HEK293 (cell line): ENCODE results near the gene CCDC8.
A peak's percentile ranks its signal among the peaks of the same experiment; 100 is the strongest.

ENCODE experiments used
- CTCF ChIA-PET: fragments of 350-600 bp; formaldehyde crosslinking; extraction: SDS; loops from one replicate; lab custom pipeline; 2021; ENCODE audit warnings: antibody characterized with exemption; lab: Yijun Ruan, JAX
- POLR2A ChIA-PET: fragments of 300-600 bp; formaldehyde crosslinking; extraction: SDS; loops from one replicate; lab custom pipeline; 2020; ENCODE audit warnings: antibody characterized with exemption, inconsistent platforms; lab: Yijun Ruan, JAX
- H3K27ac ChIP-seq: fragments of 200-500 bp; sonication (Bioruptor generic); 2 replicates; pipeline ENCODE4 v1.5.1; 2014; ENCODE audit warnings: low read depth, low read length, control low read depth, inconsistent platforms; ENCODE audit errors: extremely low read depth
- H3K36me3 ChIP-seq, 2 experiments: fragments of 200-500 bp in 1 of 2; sonication (Bioruptor generic) in 1 of 2; 1 replicate in 1 of 2; 2 replicates in 1 of 2; pipeline ENCODE4 v1.5.1; 2014 to 2017; ENCODE audit warnings: inconsistent platforms in 2 of 2, low read length in 2 of 2; ENCODE audit not compliant: control insufficient read depth in 2 of 2, insufficient read depth in 1 of 2
- H3K4me1 ChIP-seq: fragments of 200-500 bp; sonication (Bioruptor generic); 2 replicates; pipeline ENCODE4 v1.5.1; 2014; ENCODE audit warnings: mild to moderate bottlenecking, low read length, inconsistent platforms; ENCODE audit not compliant: control insufficient read depth, insufficient read depth
- H3K4me3 ChIP-seq: 2 replicates; pipeline ENCODE4 v1.5.1; 2011; ENCODE audit warnings: low read depth, mild to moderate bottlenecking, control low read depth, low read length, moderate library complexity
- H3K9me3 ChIP-seq: fragments of 200-500 bp; sonication (Bioruptor generic); 2 replicates; pipeline ENCODE4 v1.5.1; 2014; ENCODE audit warnings: low read depth, low read length, inconsistent platforms; ENCODE audit not compliant: control insufficient read depth, insufficient read depth
- BCL11B ChIP-seq: fragments of 450-650 bp; formaldehyde crosslinking; IDR thresholded peaks from 2 replicates; pipeline ENCODE4 v1.5.1; 2016; ENCODE audit warnings: low read depth, missing biosample characterization, missing genetic modification characterization
- GLIS2 ChIP-seq: fragments of 450-650 bp; formaldehyde crosslinking; IDR thresholded peaks from 2 replicates; pipeline ENCODE4 v1.5.1; 2016; ENCODE audit warnings: missing biosample characterization, missing genetic modification characterization
- ZBTB6 ChIP-seq: fragments of 450-650 bp; formaldehyde crosslinking; IDR thresholded peaks from 2 replicates; pipeline ENCODE4 v1.5.1; 2017; ENCODE audit warnings: missing biosample characterization, missing genetic modification characterization
- ZNF10 ChIP-seq: fragments of 450-650 bp; formaldehyde crosslinking; IDR thresholded peaks from 2 replicates; pipeline ENCODE4 v1.5.1; 2017; ENCODE audit warnings: missing biosample characterization, missing genetic modification characterization
- ZNF202 ChIP-seq: fragments of 450-650 bp; formaldehyde crosslinking; IDR thresholded peaks from 2 replicates; pipeline ENCODE4 v1.5.1; 2016; ENCODE audit warnings: missing biosample characterization, missing genetic modification characterization, borderline replicate concordance
- ZSCAN4 ChIP-seq: fragments of 450-650 bp; formaldehyde crosslinking; IDR thresholded peaks from 2 replicates; pipeline ENCODE4 v1.5.1; 2017; ENCODE audit warnings: missing biosample characterization, missing genetic modification characterization
- TF ChIP-seq, protein P1 (sequence below): fragments of 450-650 bp; formaldehyde crosslinking; IDR thresholded peaks from 2 replicates; pipeline ENCODE4 v1.5.1; 2016; ENCODE audit warnings: missing biosample characterization, missing genetic modification characterization, borderline replicate concordance
- TF ChIP-seq, protein P2 (sequence below): fragments of 450-650 bp; formaldehyde crosslinking; IDR thresholded peaks from 2 replicates; pipeline ENCODE4 v1.5.1; 2017; ENCODE audit warnings: missing biosample characterization, mild to moderate bottlenecking, missing genetic modification characterization, moderate library complexity
- TF ChIP-seq, protein P3 (sequence below): fragments of 450-650 bp; IDR thresholded peaks from 2 replicates; pipeline ENCODE4 v1.5.1; 2018; ENCODE audit warnings: missing biosample characterization, mild to moderate bottlenecking, missing genetic modification characterization
- TF ChIP-seq, protein P4 (sequence below): fragments of 450-650 bp; formaldehyde crosslinking; IDR thresholded peaks from 2 replicates; pipeline ENCODE4 v1.5.1; 2016; ENCODE audit warnings: missing biosample characterization, missing genetic modification characterization

The CCDC8 gene

GRCh38 chr19:46390866-46391265, 22.5 kb downstream of the CCDC8 start:
- no peaks in the 10 kb centered on the region for H3K9me3 ChIP-seq
- H3K4me3 ChIP-seq = no peak overlapping the region
- POLR2A ChIA-PET = no interaction called here
- peaks cover 25 to 63% of the 10 kb centered on the region in 2 experiments for H3K36me3 ChIP-seq
- no peak overlapping the region for H3K27ac ChIP-seq
- TF ChIP-seq, protein P1, sequence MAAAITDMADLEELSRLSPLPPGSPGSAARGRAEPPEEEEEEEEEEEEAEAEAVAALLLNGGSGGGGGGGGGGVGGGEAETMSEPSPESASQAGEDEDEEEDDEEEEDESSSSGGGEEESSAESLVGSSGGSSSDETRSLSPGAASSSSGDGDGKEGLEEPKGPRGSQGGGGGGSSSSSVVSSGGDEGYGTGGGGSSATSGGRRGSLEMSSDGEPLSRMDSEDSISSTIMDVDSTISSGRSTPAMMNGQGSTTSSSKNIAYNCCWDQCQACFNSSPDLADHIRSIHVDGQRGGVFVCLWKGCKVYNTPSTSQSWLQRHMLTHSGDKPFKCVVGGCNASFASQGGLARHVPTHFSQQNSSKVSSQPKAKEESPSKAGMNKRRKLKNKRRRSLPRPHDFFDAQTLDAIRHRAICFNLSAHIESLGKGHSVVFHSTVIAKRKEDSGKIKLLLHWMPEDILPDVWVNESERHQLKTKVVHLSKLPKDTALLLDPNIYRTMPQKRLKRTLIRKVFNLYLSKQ = no peak
- TF ChIP-seq ZNF10 (tag by site-specific recombination) (peak; percentile 88), ZBTB6 (tag by site-specific recombination) (0 out of 2 replicates have a peak, but pooled peaks have one; percentile 20)
- TF ChIP-seq, all 188 proteins: peak for 2
- no peaks in the 10 kb centered on the region for H3K4me1 ChIP-seq
- CTCF ChIA-PET = interaction anchor here (2.3 to 6.0 kb wide), 2 partner anchors 108 to 123 kb away, joined by 7 to 75 read pairs; no protein-coding TSS in a partner anchor

DNA sequence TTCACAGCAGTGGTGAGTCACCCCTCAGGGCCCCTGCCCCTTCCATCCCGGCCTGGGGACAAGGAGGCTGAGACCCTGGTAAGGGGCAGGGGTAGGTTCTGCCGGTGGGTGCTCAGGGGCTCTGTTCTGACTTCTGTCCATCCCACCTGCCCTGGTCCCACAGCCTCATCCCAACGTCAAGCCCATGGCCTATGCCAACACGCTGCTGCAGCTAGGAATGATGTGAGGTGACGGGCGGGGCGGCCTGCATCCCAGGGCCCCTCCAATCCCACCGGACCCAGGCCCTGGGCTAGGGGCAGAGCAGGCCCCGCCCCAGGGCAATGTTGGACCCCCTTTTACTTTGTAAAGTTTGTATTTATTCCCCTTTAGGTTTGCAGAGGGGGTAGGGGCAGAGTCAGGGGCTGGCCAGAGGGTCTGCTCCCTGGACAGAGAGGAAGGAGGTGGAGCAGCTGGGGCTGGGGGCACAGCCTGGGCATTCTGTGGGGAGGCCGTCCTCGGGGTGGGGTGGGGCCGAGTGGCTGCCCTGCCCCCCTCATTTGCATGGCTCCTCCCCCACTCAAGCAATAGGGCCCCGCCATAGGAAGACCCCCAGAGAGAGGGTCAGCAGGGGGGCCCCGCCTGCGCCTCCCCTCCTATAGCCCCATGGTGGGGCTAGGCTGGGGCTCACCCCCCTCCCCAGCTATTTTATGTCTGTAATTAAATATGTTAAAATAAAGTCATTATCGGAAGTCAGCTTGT, 23.1 kb downstream of the CCDC8 start:
- H3K9me3 ChIP-seq = no peaks in the 10 kb centered on the region
- POLR2A ChIA-PET = no interaction called here
- no peak overlapping the region for H3K27ac ChIP-seq
- H3K36me3 ChIP-seq = peaks cover 31 to 67% of the 10 kb centered on the region in 2 experiments
- TF ChIP-seq ZSCAN4 (tag by site-specific recombination) (no peak), ZNF202 (tag by site-specific recombination) (no peak), GLIS2 (tag by site-specific recombination) (no peak)
- H3K4me3 ChIP-seq = no peak overlapping the region
- CTCF ChIA-PET = interaction anchor here (2.3 kb wide), 1 partner anchor 124 kb away, joined by 7 read pairs; no protein-coding TSS in a partner anchor
- H3K4me1 ChIP-seq = no peaks in the 10 kb centered on the region

DNA sequence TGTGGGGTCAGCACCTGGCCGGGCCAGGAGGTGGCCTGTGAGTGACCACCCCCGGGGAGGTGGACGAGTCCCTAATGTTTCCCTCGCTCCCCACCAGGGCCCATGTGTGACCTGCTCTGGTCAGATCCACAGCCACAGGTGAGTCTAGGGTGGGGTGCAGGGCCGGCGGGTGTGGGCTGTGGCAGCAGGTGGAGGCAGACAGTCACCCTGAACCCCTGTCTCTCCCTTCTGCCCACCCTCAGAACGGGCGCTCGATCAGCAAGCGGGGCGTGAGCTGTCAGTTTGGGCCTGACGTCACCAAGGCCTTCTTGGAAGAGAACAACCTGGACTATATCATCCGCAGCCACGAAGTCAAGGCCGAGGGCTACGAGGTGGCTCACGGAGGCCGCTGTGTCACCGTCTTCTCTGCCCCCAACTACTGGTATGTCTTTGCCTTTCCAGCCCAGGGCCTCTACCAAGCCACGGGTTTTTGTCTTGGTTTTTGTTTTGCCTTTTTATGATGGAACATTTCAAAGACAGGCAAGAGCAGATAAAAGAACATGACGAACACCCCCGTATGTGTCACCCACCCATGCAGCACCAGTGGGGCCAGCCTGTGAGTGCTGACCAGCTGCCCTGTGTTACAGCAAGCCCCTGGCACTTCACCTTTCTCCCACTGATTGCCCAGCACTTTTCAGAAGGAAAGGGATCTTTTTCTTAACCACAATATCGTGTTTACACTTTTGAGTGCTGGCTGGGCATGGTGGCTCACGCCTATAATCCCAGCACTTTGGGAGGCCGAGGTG, 24.9 kb downstream of the CCDC8 start:
- H3K4me1 ChIP-seq = no peaks in the 10 kb centered on the region
- ChIA-PET POLR2A (no interaction called here), CTCF (no interaction called here)
- H3K4me3 ChIP-seq = no peak overlapping the region
- H3K27ac ChIP-seq = no peak overlapping the region
- H3K36me3 ChIP-seq = peaks cover 40 to 85% of the 10 kb centered on the region in 2 experiments
- no peaks in the 10 kb centered on the region for H3K9me3 ChIP-seq
- TF ChIP-seq, protein P2, sequence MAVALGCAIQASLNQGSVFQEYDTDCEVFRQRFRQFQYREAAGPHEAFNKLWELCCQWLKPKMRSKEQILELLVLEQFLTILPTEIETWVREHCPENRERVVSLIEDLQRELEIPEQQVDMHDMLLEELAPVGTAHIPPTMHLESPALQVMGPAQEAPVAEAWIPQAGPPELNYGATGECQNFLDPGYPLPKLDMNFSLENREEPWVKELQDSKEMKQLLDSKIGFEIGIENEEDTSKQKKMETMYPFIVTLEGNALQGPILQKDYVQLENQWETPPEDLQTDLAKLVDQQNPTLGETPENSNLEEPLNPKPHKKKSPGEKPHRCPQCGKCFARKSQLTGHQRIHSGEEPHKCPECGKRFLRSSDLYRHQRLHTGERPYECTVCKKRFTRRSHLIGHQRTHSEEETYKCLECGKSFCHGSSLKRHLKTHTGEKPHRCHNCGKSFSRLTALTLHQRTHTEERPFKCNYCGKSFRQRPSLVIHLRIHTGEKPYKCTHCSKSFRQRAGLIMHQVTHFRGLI (tag by site-specific recombination) = no peak
- TF ChIP-seq, protein P3, sequence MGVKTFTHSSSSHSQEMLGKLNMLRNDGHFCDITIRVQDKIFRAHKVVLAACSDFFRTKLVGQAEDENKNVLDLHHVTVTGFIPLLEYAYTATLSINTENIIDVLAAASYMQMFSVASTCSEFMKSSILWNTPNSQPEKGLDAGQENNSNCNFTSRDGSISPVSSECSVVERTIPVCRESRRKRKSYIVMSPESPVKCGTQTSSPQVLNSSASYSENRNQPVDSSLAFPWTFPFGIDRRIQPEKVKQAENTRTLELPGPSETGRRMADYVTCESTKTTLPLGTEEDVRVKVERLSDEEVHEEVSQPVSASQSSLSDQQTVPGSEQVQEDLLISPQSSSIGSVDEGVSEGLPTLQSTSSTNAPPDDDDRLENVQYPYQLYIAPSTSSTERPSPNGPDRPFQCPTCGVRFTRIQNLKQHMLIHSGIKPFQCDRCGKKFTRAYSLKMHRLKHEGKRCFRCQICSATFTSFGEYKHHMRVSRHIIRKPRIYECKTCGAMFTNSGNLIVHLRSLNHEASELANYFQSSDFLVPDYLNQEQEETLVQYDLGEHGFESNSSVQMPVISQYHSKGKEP (tag by site-specific recombination) = no peak
- TF ChIP-seq BCL11B (tag by site-specific recombination) = 0 out of 2 replicates have a peak, but pooled peaks have one; percentile 39
- TF ChIP-seq, protein P4, sequence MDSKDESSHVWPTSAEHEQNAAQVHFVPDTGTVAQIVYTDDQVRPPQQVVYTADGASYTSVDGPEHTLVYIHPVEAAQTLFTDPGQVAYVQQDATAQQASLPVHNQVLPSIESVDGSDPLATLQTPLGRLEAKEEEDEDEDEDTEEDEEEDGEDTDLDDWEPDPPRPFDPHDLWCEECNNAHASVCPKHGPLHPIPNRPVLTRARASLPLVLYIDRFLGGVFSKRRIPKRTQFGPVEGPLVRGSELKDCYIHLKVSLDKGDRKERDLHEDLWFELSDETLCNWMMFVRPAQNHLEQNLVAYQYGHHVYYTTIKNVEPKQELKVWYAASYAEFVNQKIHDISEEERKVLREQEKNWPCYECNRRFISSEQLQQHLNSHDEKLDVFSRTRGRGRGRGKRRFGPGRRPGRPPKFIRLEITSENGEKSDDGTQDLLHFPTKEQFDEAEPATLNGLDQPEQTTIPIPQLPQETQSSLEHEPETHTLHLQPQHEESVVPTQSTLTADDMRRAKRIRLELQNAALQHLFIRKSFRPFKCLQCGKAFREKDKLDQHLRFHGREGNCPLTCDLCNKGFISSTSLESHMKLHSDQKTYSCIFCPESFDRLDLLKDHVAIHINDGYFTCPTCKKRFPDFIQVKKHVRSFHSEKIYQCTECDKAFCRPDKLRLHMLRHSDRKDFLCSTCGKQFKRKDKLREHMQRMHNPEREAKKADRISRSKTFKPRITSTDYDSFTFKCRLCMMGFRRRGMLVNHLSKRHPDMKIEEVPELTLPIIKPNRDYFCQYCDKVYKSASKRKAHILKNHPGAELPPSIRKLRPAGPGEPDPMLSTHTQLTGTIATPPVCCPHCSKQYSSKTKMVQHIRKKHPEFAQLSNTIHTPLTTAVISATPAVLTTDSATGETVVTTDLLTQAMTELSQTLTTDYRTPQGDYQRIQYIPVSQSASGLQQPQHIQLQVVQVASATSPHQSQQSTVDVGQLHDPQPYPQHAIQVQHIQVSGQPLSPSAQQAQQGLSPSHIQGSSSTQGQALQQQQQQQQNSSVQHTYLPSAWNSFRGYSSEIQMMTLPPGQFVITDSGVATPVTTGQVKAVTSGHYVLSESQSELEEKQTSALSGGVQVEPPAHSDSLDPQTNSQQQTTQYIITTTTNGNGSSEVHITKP (tag by site-specific recombination) = no peak
